ENCODE results near the gene EPN2.
A peak's percentile ranks its signal among the peaks of the same experiment; 100 is the strongest.
"Not testable (repeated sequence)": the region's sequence is repeated elsewhere in the genome, so short reads cannot be mapped to it uniquely, and the experiment has no call there.

EPN2 gene

GRCh38 chr17:19189781-19190405 lies 47.3 kb upstream of the EPN2 start:
- not testable (repeated sequence) for H3K23ac ChIP-seq (ENCODE audit: low read length in 2 of 2); H2BK120ac ChIP-seq (ENCODE audit: low read depth, low read length); H3K27ac ChIP-seq (ENCODE audit: low read length, poor library complexity, severe bottlenecking); H4K91ac ChIP-seq (ENCODE audit: low read length); H3K36me3 ChIP-seq (ENCODE audit: control insufficient read depth in 1 of 2, insufficient read depth in 2 of 2, low read depth in 1 of 2, low read length in 2 of 2); H3K9ac ChIP-seq (ENCODE audit: low read length); H3K4me1 ChIP-seq (ENCODE audit: control insufficient read depth, insufficient read depth, low read depth, low read length); H2BK12ac ChIP-seq (ENCODE audit: low read length in 2 of 2); H3K4me2 ChIP-seq (ENCODE audit: low read length, poor library complexity, severe bottlenecking); H2AFZ ChIP-seq (ENCODE audit: low read depth, low read length); H3K27me3 ChIP-seq (ENCODE audit: control insufficient read depth in 1 of 2, insufficient read depth in 1 of 2, low read length in 2 of 2); H3K14ac ChIP-seq (ENCODE audit: low read length in 2 of 2); H4K8ac ChIP-seq (ENCODE audit: low read length); DNase-seq; H3K4ac ChIP-seq (ENCODE audit: low read depth in 1 of 2, low read length in 2 of 2); H3K9me3 ChIP-seq (ENCODE audit: control insufficient read depth, low read length); H3K18ac ChIP-seq (ENCODE audit: low read depth in 1 of 2, low read length in 2 of 2); H2BK15ac ChIP-seq (ENCODE audit: low read depth, poor library complexity, severe bottlenecking); H3K79me1 ChIP-seq (replicated peaks; ENCODE audit: low read length, poor library complexity, severe bottlenecking); H2BK5ac ChIP-seq (ENCODE audit: low read depth, low read length, poor library complexity, severe bottlenecking); H3K4me3 ChIP-seq (ENCODE audit: insufficient read depth in 1 of 2, low read depth in 1 of 2, low read length in 2 of 2); H2AK5ac ChIP-seq (ENCODE audit: low read length, severe bottlenecking)
- no CpG with 5 or more reads among the region's 36 CpGs for WGBS

- not testable (repeated sequence) for H2BK15ac ChIP-seq (ENCODE audit: low read depth, poor library complexity, severe bottlenecking); H3K9ac ChIP-seq (ENCODE audit: low read length); H3K4me1 ChIP-seq (ENCODE audit: control insufficient read depth, insufficient read depth, low read depth, low read length); H2AFZ ChIP-seq (ENCODE audit: low read depth, low read length); H3K79me1 ChIP-seq (replicated peaks; ENCODE audit: low read length, poor library complexity, severe bottlenecking); H3K23ac ChIP-seq (ENCODE audit: low read length in 2 of 2); H3K14ac ChIP-seq (ENCODE audit: low read length in 2 of 2); H2AK5ac ChIP-seq (ENCODE audit: low read length, severe bottlenecking); H3K4ac ChIP-seq (ENCODE audit: low read depth in 1 of 2, low read length in 2 of 2); H2BK12ac ChIP-seq (ENCODE audit: low read length in 2 of 2); H3K36me3 ChIP-seq (ENCODE audit: control insufficient read depth in 1 of 2, insufficient read depth in 2 of 2, low read depth in 1 of 2, low read length in 2 of 2); H3K9me3 ChIP-seq (ENCODE audit: control insufficient read depth, low read length); H3K27ac ChIP-seq (ENCODE audit: low read length, poor library complexity, severe bottlenecking); H2BK5ac ChIP-seq (ENCODE audit: low read depth, low read length, poor library complexity, severe bottlenecking); H3K27me3 ChIP-seq (ENCODE audit: control insufficient read depth in 1 of 2, insufficient read depth in 1 of 2, low read length in 2 of 2); H4K91ac ChIP-seq (ENCODE audit: low read length); DNase-seq; H2BK120ac ChIP-seq (ENCODE audit: low read depth, low read length)
- peak overlapping the region; percentile 45 for H4K8ac ChIP-seq (ENCODE audit: low read length)
- WGBS: no CpG with 5 or more reads among the region's 33 CpGs
- H3K4me2 ChIP-seq (ENCODE audit: low read length, poor library complexity, severe bottlenecking): peak overlapping the region; percentile 23
- peak overlapping the region in 1 of 2 experiments; percentile 82 for H3K18ac ChIP-seq (ENCODE audit: low read depth in 1 of 2, low read length in 2 of 2)
- peak overlapping the region; percentile 37 to 49 for H3K4me3 ChIP-seq (ENCODE audit: insufficient read depth in 1 of 2, low read depth in 1 of 2, low read length in 2 of 2)
Observed at GRCh38 chr17:19196382-19197204, 40.6 kb upstream of the EPN2 start.

- not testable (repeated sequence) for H3K9ac ChIP-seq (ENCODE audit: low read length); H3K4ac ChIP-seq (ENCODE audit: low read depth in 1 of 2, low read length in 2 of 2); H3K14ac ChIP-seq (ENCODE audit: low read length in 2 of 2); H4K91ac ChIP-seq (ENCODE audit: low read length); H3K4me2 ChIP-seq (ENCODE audit: low read length, poor library complexity, severe bottlenecking); H3K23ac ChIP-seq (ENCODE audit: low read length in 2 of 2); H3K9me3 ChIP-seq (ENCODE audit: control insufficient read depth, low read length); H3K36me3 ChIP-seq (ENCODE audit: control insufficient read depth in 1 of 2, insufficient read depth in 2 of 2, low read depth in 1 of 2, low read length in 2 of 2); H3K27ac ChIP-seq (ENCODE audit: low read length, poor library complexity, severe bottlenecking); H3K18ac ChIP-seq (ENCODE audit: low read depth in 1 of 2, low read length in 2 of 2); H2AFZ ChIP-seq (ENCODE audit: low read depth, low read length); H3K27me3 ChIP-seq (ENCODE audit: control insufficient read depth in 1 of 2, insufficient read depth in 1 of 2, low read length in 2 of 2); H2BK12ac ChIP-seq (ENCODE audit: low read length in 2 of 2); H4K8ac ChIP-seq (ENCODE audit: low read length); H3K4me3 ChIP-seq (ENCODE audit: insufficient read depth in 1 of 2, low read depth in 1 of 2, low read length in 2 of 2); H3K79me1 ChIP-seq (replicated peaks; ENCODE audit: low read length, poor library complexity, severe bottlenecking); H2BK120ac ChIP-seq (ENCODE audit: low read depth, low read length); H2BK5ac ChIP-seq (ENCODE audit: low read depth, low read length, poor library complexity, severe bottlenecking); H2AK5ac ChIP-seq (ENCODE audit: low read length, severe bottlenecking); DNase-seq; H3K4me1 ChIP-seq (ENCODE audit: control insufficient read depth, insufficient read depth, low read depth, low read length); H2BK15ac ChIP-seq (ENCODE audit: low read depth, poor library complexity, severe bottlenecking)
- no CpG with 5 or more reads among the region's 20 CpGs for WGBS
Observed at GRCh38 chr17:19202448-19202847, 34.7 kb upstream of the EPN2 start.

GRCh38 chr17:19203429-19203828 lies 33.7 kb upstream of the EPN2 start:
- H3K23ac ChIP-seq (ENCODE audit: low read length in 2 of 2); H2BK12ac ChIP-seq (ENCODE audit: low read length in 2 of 2); H3K4me2 ChIP-seq (ENCODE audit: low read length, poor library complexity, severe bottlenecking); H2BK5ac ChIP-seq (ENCODE audit: low read depth, low read length, poor library complexity, severe bottlenecking); H3K79me1 ChIP-seq (replicated peaks; ENCODE audit: low read length, poor library complexity, severe bottlenecking); H3K14ac ChIP-seq (ENCODE audit: low read length in 2 of 2); H3K27ac ChIP-seq (ENCODE audit: low read length, poor library complexity, severe bottlenecking); H3K9ac ChIP-seq (ENCODE audit: low read length); H3K4ac ChIP-seq (ENCODE audit: low read depth in 1 of 2, low read length in 2 of 2); H3K18ac ChIP-seq (ENCODE audit: low read depth in 1 of 2, low read length in 2 of 2); DNase-seq; H3K27me3 ChIP-seq (ENCODE audit: control insufficient read depth in 1 of 2, insufficient read depth in 1 of 2, low read length in 2 of 2); H2AK5ac ChIP-seq (ENCODE audit: low read length, severe bottlenecking); H3K36me3 ChIP-seq (ENCODE audit: control insufficient read depth in 1 of 2, insufficient read depth in 2 of 2, low read depth in 1 of 2, low read length in 2 of 2); H2BK15ac ChIP-seq (ENCODE audit: low read depth, poor library complexity, severe bottlenecking); H2BK120ac ChIP-seq (ENCODE audit: low read depth, low read length); H2AFZ ChIP-seq (ENCODE audit: low read depth, low read length); H4K91ac ChIP-seq (ENCODE audit: low read length); H3K4me1 ChIP-seq (ENCODE audit: control insufficient read depth, insufficient read depth, low read depth, low read length); H3K4me3 ChIP-seq (ENCODE audit: insufficient read depth in 1 of 2, low read depth in 1 of 2, low read length in 2 of 2); H3K9me3 ChIP-seq (ENCODE audit: control insufficient read depth, low read length); H4K8ac ChIP-seq (ENCODE audit: low read length): not testable (repeated sequence)
- no CpG with 5 or more reads among the region's 3 CpGs for WGBS

Measured in mesenchymal stem cell (in vitro differentiated cells and primary cell).